Omental fat pad (tissue), 4 donors: ENCODE data around the gene TRAM2. TPM values are rescaled to one million over a fixed set of nuclear protein-coding genes. Genes with fewer than 3 reads are reported as not detected.

Source experiments
- ATAC-seq: fragments of 150-250 bp; one replicate; pipeline ENCODE4 v1.9.1; 2016; ENCODE audit warnings: mild to moderate bottlenecking, moderate library complexity; ENCODE audit not compliant: low FRiP score
- DNase-seq: peaks from one replicate; pipeline ENCODE4 v3.0.0-alpha.2; 2019; ENCODE audit warnings: low spot score
- CTCF ChIP-seq, 3 donors: fragments of 450-650 bp; IDR thresholded peaks; one replicate each; pipeline ENCODE4 v1.5.1; 2016 to 2017; ENCODE audit warnings: antibody characterized with exemption in 3 of 3, mild to moderate bottlenecking in 3 of 3, moderate library complexity in 2 of 3
- total RNA-seq, 4 donors: library from RNA; depleted of rRNA; stranded (reverse); fragments of >200 nt; gene quantifications; one replicate each; pipeline ENCODE4 v1.1.0, GENCODE V29; 2016

TRAM2 gene
- total RNA-seq, 4 donors from 2014 or later, result 17.8 to 29.8 (median 26.3) TPM

GRCh38 chr6:52603000-52603795, 26.3 kb upstream of the TRAM2 start:
- ATAC-seq, result no peak
- no peak for DNase-seq
- TF ChIP-seq CTCF (IDR thresholded peaks at IDR 0.05), result no peak

GRCh38 chr6:52598824-52599190, 21.9 kb upstream of the TRAM2 start:
- ATAC-seq, result no peak

GRCh38 chr6:52598123-52598823, 21.4 kb upstream of the TRAM2 start:
- peak; percentile 71 for ATAC-seq
- DNase-seq, result no peak
- peak in 1 of 3 donors; percentile 36 for TF ChIP-seq CTCF (IDR thresholded peaks at IDR 0.05)

More at GRCh38 chr6:52598824-52599190, 21.9 kb upstream of the TRAM2 start:
- TF ChIP-seq CTCF (IDR thresholded peaks at IDR 0.05), result no peak
- DNase-seq, result no peak

- DNase-seq (no peak), ATAC-seq (no peak)
- TF ChIP-seq CTCF (IDR thresholded peaks at IDR 0.05), result no peak
Observed at GRCh38 chr6:52597738-52598122, 20.9 kb upstream of the TRAM2 start.

GRCh38 chr6:52596371-52597028, 19.6 kb upstream of the TRAM2 start:
- no peak for DNase-seq
- no peak for TF ChIP-seq CTCF (IDR thresholded peaks at IDR 0.05)
- ATAC-seq, result no peak

- ATAC-seq, result peak; percentile 7
- DNase-seq, result no peak
- no peak for TF ChIP-seq CTCF (IDR thresholded peaks at IDR 0.05)
Observed at GRCh38 chr6:52595796-52596130, 18.9 kb upstream of the TRAM2 start.
